Suprapubic skin (tissue), 4 donors: ENCODE data around the gene CTNNBIP1. TPM values are rescaled to one million over a fixed set of nuclear protein-coding genes. Genes with fewer than 3 reads are reported as not detected.
A peak's percentile ranks its signal among the peaks of the same experiment; 100 is the strongest.

Experiments
- DNase-seq, 2 donors: peaks; one replicate each; pipeline ENCODE4 v3.0.0-alpha.2; 2019; ENCODE audit warnings: low spot score in 2 of 2
- H3K27ac ChIP-seq: fragments of 200-600 bp; sonication (generic); one replicate; pipeline ENCODE4 v1.5.1; 2019
- H3K27me3 ChIP-seq: fragments of 200-600 bp; sonication (generic); one replicate; pipeline ENCODE4 v1.5.1; 2019
- H3K36me3 ChIP-seq: fragments of 200-600 bp; sonication (generic); one replicate; pipeline ENCODE4 v1.5.1; 2019
- H3K4me1 ChIP-seq: fragments of 200-600 bp; sonication (generic); one replicate; pipeline ENCODE4 v1.5.1; 2019
- H3K4me3 ChIP-seq: fragments of 200-600 bp; sonication (generic); one replicate; pipeline ENCODE4 v1.5.1; 2019; ENCODE audit warnings: mild to moderate bottlenecking
- H3K9me3 ChIP-seq: fragments of 200-600 bp; sonication (generic); one replicate; pipeline ENCODE4 v1.5.1; 2019
- CTCF ChIP-seq, 2 donors: fragments of 200-600 bp in 1 of 2; fragments of 450-650 bp in 1 of 2; sonication (generic) in 1 of 2; IDR thresholded peaks; one replicate each; pipeline ENCODE4 v1.5.1; 2016 to 2019; ENCODE audit warnings: antibody characterized with exemption in 2 of 2, mild to moderate bottlenecking in 1 of 2, moderate library complexity in 1 of 2
- EP300 ChIP-seq: sonication (generic); formaldehyde crosslinking; IDR thresholded peaks from one replicate; pipeline ENCODE4 v1.6.1; 2017; ENCODE audit warnings: antibody characterized with exemption
- POLR2A ChIP-seq, 2 donors: fragments of 450-650 bp; IDR thresholded peaks; one replicate each; pipeline ENCODE4 v1.6.1; 2017; ENCODE audit warnings: antibody characterized with exemption in 2 of 2, mild to moderate bottlenecking in 2 of 2, moderate library complexity in 2 of 2
- POLR2AphosphoS5 ChIP-seq, 3 donors: sonication (generic); formaldehyde crosslinking; IDR thresholded peaks; one replicate each; pipeline ENCODE4 v1.6.1; 2017; ENCODE audit warnings: antibody characterized with exemption in 3 of 3
- WGBS: methylation state at CpG from one replicate; pipeline ENCODE4 v1.1.5; 2018; 5-methylcytosine and 5-hydroxymethylcytosine counted together
- total RNA-seq, 4 donors: library from RNA; depleted of rRNA; stranded (reverse); fragments of >200 nt; gene quantifications; one replicate each; pipeline ENCODE4 v1.1.0, GENCODE V29; 2016

Gene CTNNBIP1
- total RNA-seq, 4 donors from 2014 or later, result 197 to 538 (median 406) TPM

DNA sequence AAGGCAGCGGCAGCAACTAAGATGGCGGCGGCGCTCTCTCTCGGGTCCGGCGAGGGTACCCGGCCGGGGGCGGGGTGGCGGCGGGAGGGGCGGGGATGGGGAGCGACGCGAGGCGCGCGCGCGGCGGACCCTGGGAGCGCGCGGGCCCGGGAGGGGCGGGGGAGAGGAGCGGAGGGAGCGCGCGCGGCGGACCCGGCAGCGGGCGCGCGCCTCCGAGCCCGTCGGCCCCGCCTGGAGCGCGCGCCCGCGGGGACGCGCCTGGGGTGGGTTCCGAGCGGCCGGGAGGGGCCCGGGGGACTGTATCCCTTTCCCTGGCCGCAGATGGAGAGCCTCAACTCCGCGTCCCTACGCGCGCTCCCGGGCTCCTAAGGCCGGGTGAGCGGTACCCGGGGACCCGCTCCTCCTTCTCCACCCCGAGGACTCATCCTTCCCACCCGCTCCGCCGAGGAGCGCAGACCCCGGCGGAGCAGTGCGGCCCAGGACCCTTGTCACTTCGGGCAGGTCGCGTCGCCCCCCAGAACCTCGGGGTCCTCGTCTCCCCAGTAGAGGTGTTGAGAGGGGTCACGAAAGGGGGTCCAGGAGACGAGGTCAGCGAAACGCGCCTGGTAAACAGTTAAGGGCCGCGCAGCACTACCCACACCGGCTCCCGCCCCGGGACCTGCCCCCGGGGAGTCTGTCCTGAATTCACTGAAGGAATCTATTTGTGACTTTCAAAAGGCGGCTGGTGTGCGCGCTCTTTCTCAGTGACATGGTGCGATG is 85.9 kb downstream of the CTNNBIP1 start, which contains the start of gene CLSTN1:
Gene CLSTN1, minus strand, starts transcription at position 23 of the 759 bp plus-strand sequence. CDS start 232 bp downstream, outside the sequence.
- TF ChIP-seq POLR2A (IDR thresholded peaks at IDR 0.05), result peak in 1 of 2 donors; percentile 23
- no peak for TF ChIP-seq EP300
- Histone ChIP-seq H3K27ac (peak within 1 kb of the TSS; percentile 92), H3K4me1 (peaks cover 69% of the 10 kb centered on the region), H3K36me3 (no peaks in the 10 kb centered on the region), H3K4me3 (peak within 1 kb of the TSS; percentile 96), H3K9me3 (no peaks in the 10 kb centered on the region), H3K27me3 (no peaks in the 10 kb centered on the region)
- WGBS, result 0% methylated on average over 11 of the region's 93 CpGs
- DNase-seq, result peak; percentile 92 to 93

DNA sequence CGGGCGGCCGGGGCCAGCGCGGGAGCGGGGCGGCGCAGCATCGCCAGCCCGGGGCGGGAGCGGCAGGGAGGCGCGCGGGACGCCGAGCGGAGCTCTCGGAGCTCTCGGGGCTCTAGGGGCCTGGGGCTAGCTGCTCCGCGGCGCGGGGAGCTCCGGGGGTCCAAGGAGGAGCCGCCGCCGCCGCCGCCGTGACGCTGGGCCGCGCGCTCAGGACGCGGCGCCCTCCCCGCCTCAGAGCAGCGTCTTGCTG is 86.5 kb downstream of the CTNNBIP1 start:
- no peak for TF ChIP-seq EP300
- no peak for TF ChIP-seq POLR2AphosphoS5 (IDR thresholded peaks at IDR 0.05)
- no peak for TF ChIP-seq POLR2A (IDR thresholded peaks at IDR 0.05)
- no peak for TF ChIP-seq CTCF (IDR thresholded peaks at IDR 0.05)
- Histone ChIP-seq H3K27ac (peak overlapping the region; percentile 92), H3K36me3 (no peaks in the 10 kb centered on the region), H3K9me3 (no peaks in the 10 kb centered on the region), H3K4me3 (peak overlapping the region; percentile 96), H3K4me1 (peaks cover 69% of the 10 kb centered on the region), H3K27me3 (no peaks in the 10 kb centered on the region)
- no peak for DNase-seq
- no CpG with 5 or more reads among the region's 40 CpGs for WGBS

GRCh38 chr1:9822897-9823692 is 87.0 kb downstream of the CTNNBIP1 start:
- peak in 1 of 2 donors; percentile 80 for DNase-seq
- Histone ChIP-seq H3K27me3 (no peaks in the 10 kb centered on the region), H3K27ac (peak overlapping the region; percentile 92), H3K36me3 (no peaks in the 10 kb centered on the region), H3K4me3 (peak overlapping the region; percentile 96), H3K4me1 (peaks cover 68% of the 10 kb centered on the region), H3K9me3 (no peaks in the 10 kb centered on the region)
- no peak for TF ChIP-seq CTCF (IDR thresholded peaks at IDR 0.05)
- TF ChIP-seq POLR2AphosphoS5 (IDR thresholded peaks at IDR 0.05), result peak in 1 of 3 donors; percentile 12
- TF ChIP-seq EP300, result no peak
- TF ChIP-seq POLR2A (IDR thresholded peaks at IDR 0.05), result no peak
- WGBS, result under 1% methylated on average over 27 of the region's 71 CpGs

GRCh38 chr1:9822490-9822889 is 87.6 kb downstream of the CTNNBIP1 start:
- Histone ChIP-seq H3K27me3 (no peaks in the 10 kb centered on the region), H3K9me3 (no peaks in the 10 kb centered on the region), H3K4me3 (peak overlapping the region; percentile 96), H3K4me1 (peaks cover 62% of the 10 kb centered on the region), H3K36me3 (no peaks in the 10 kb centered on the region), H3K27ac (peak overlapping the region; percentile 92)
- TF ChIP-seq POLR2AphosphoS5 (IDR thresholded peaks at IDR 0.05) (no peak), POLR2A (IDR thresholded peaks at IDR 0.05) (no peak), EP300 (no peak), CTCF (IDR thresholded peaks at IDR 0.05) (no peak)
- 4% methylated on average over 8 of the region's 8 CpGs for WGBS
- no peak for DNase-seq

DNA sequence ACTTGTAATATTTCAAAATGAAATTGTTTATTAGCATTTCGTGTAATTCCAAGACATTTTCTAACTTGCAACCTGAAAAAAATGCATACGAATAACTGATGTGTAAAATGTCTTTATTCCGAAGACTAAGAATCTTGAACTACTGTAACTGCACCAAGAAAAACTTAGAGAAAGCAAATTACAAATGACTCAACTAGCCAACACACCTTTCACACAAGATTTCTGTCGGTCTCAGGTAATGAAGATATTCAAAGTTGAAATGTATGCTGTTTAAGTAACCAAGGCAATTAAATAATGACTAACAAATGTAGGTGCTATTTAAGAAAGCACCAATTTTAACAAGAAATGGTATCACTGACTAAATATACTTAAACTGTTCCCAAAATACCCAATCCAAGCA is 88.4 kb downstream of the CTNNBIP1 start:
- no peak for TF ChIP-seq CTCF (IDR thresholded peaks at IDR 0.05)
- TF ChIP-seq EP300, result no peak
- no peak for TF ChIP-seq POLR2AphosphoS5 (IDR thresholded peaks at IDR 0.05)
- no peak for TF ChIP-seq POLR2A (IDR thresholded peaks at IDR 0.05)
- no peaks in the 10 kb centered on the region for H3K27me3 ChIP-seq
- no peaks in the 10 kb centered on the region for H3K9me3 ChIP-seq
- H3K4me1 ChIP-seq, result peaks cover 58% of the 10 kb centered on the region
- DNase-seq, result no peak
- peak overlapping the region; percentile 96 for H3K4me3 ChIP-seq
- no peaks in the 10 kb centered on the region for H3K36me3 ChIP-seq
- WGBS, result 57% methylated on average over 4 of the region's 4 CpGs
- H3K27ac ChIP-seq, result no peak overlapping the region
